Mesothelial cell of epicardium (in vitro differentiated cells): ENCODE measurements around the gene LBH. TPM values are rescaled to one million over a fixed set of nuclear protein-coding genes. Genes with fewer than 3 reads are reported as not detected.

Experiments
- DNase-seq, 2 experiments: peaks; one replicate each; pipeline ENCODE4 v3.0.0; 2021; ENCODE audit warnings: low spot score in 2 of 2; ENCODE audit not compliant: unreplicated experiment in 2 of 2
- H3K27ac Mint-ChIP-seq: 2 replicates; pipeline ENCODE4 v1.8.0; 2021; ENCODE audit warnings: mixed read lengths
- H3K27me3 Mint-ChIP-seq: 2 replicates; pipeline ENCODE4 v1.8.0; 2021; ENCODE audit warnings: low read depth, mixed read lengths
- H3K36me3 Mint-ChIP-seq: 2 replicates; pipeline ENCODE4 v1.8.0; 2021; ENCODE audit warnings: mixed read lengths
- H3K4me1 Mint-ChIP-seq: 2 replicates; pipeline ENCODE4 v1.8.0; 2021; ENCODE audit warnings: mixed read lengths
- H3K4me3 Mint-ChIP-seq: 2 replicates; pipeline ENCODE4 v1.8.0; 2021; ENCODE audit warnings: mild to moderate bottlenecking, moderate library complexity, mixed read lengths
- H3K9me3 Mint-ChIP-seq: 2 replicates; pipeline ENCODE4 v1.8.0; 2021; ENCODE audit warnings: mixed read lengths
- CTCF ChIP-seq: fragments of 200-600 bp; sonication (generic); IDR thresholded peaks from one replicate; pipeline ENCODE4 v1.5.0; 2021; ENCODE audit warnings: antibody characterized with exemption; ENCODE audit not compliant: unreplicated experiment
- total RNA-seq: library from RNA; stranded (reverse); gene quantifications from 3 replicates; pipeline ENCODE4 v1.2.1, GENCODE V29; 2021

The LBH gene
- total RNA-seq, 1 donor from 2014 or later = 44.5 TPM

GRCh38 chr2:30243231-30243630 lies 11.9 kb downstream of the LBH start:
- Mint-ChIP-seq H3K36me3 (peaks cover 12% of the 10 kb centered on the region), H3K27me3 (no peaks in the 10 kb centered on the region), H3K9me3 (peaks cover 4% of the 10 kb centered on the region), H3K27ac (no peak overlapping the region), H3K4me3 (no peak overlapping the region), H3K4me1 (peaks cover 26% of the 10 kb centered on the region)
- TF ChIP-seq CTCF = no peak
- no peak for DNase-seq

DNA sequence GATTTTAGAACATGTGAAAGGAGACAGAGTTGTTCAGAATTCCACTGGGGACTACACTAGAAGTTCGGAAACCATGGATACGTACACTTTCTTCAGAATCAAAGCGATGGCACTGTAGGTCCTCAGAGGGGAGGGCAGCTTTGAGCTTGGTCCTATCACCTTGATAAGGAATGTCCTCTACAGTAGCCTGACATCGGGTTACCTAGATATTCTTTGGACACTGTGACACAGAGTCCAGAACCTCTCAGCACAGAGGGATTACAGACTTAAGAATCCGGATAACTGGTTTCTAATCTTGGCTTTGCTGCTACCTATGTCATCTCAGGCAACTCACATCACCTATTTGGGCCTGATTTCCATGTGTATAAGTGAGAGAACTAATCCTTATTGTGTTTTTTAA lies 14.0 kb downstream of the LBH start:
- Mint-ChIP-seq H3K27ac (no peak overlapping the region), H3K9me3 (peaks cover 4% of the 10 kb centered on the region), H3K27me3 (no peaks in the 10 kb centered on the region), H3K4me1 (peaks cover 19% of the 10 kb centered on the region), H3K36me3 (peaks cover 6% of the 10 kb centered on the region), H3K4me3 (no peak overlapping the region)
- TF ChIP-seq CTCF = no peak
- DNase-seq = no peak

DNA sequence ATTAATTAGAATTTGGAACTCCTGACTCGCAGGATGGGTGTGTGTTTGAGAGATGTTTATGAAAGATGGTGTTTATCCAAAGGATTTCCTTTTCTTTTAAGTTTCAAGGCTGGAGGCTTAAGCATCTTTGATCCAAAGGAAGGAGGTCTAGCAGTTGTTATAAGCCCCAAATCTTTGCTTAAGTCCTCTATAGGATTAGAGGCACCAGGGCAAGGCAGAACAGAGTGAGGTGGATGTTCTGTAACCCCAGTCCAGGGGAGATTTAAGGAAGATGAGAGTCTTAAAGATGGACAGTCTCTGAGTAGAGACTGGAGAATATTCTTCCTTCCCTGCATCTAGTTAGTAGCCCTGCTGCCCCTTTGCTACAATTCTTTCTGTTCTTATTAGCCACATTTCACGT lies 17.5 kb downstream of the LBH start:
- DNase-seq = no peak
- peaks cover 6% of the 10 kb centered on the region for H3K36me3 Mint-ChIP-seq
- H3K27me3 Mint-ChIP-seq = no peaks in the 10 kb centered on the region
- no peak for TF ChIP-seq CTCF
- H3K9me3 Mint-ChIP-seq = peaks cover 4% of the 10 kb centered on the region
- peaks cover 32% of the 10 kb centered on the region for H3K4me1 Mint-ChIP-seq
- H3K27ac Mint-ChIP-seq = no peak overlapping the region
- no peak overlapping the region for H3K4me3 Mint-ChIP-seq

GRCh38 chr2:30249354-30249753 lies 18.0 kb downstream of the LBH start:
- Mint-ChIP-seq H3K36me3 (peaks cover 6% of the 10 kb centered on the region), H3K4me3 (no peak overlapping the region), H3K27me3 (no peaks in the 10 kb centered on the region), H3K4me1 (peaks cover 32% of the 10 kb centered on the region), H3K27ac (no peak overlapping the region), H3K9me3 (peaks cover 4% of the 10 kb centered on the region)
- no peak for DNase-seq
- no peak for TF ChIP-seq CTCF

DNA sequence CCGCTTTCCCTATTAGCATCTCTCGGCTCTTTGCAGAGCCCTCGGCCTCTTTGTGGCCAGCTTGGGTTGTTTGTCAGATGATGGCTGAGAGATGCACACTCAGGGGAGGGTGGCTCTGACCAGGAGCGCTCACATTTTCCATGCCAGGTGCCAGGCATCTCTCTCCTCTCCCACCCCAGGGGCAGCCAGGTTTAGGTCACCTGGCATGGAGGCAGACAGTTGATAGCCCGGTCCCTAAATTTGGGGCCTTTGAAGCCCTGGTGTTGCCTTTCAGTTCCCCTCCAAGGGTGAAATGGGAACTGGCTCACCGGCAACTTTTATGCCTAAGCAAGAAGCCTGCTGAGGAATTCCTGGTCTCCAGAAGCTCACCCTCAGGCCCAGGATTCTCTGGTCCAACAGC lies 19.1 kb downstream of the LBH start:
- H3K9me3 Mint-ChIP-seq = peaks cover 4% of the 10 kb centered on the region
- no peak overlapping the region for H3K4me3 Mint-ChIP-seq
- no peak overlapping the region for H3K27ac Mint-ChIP-seq
- H3K27me3 Mint-ChIP-seq = no peaks in the 10 kb centered on the region
- no peak for DNase-seq
- TF ChIP-seq CTCF = no peak
- H3K4me1 Mint-ChIP-seq = peaks cover 32% of the 10 kb centered on the region
- H3K36me3 Mint-ChIP-seq = peaks cover 6% of the 10 kb centered on the region
